H9 (cell line): ENCODE measurements around the gene CMSS1. TPM values are rescaled to one million over a fixed set of nuclear protein-coding genes. Genes with fewer than 3 reads are reported as not detected.

Experiments used
- DNase-seq: peaks from one replicate; pipeline ENCODE4 v3.0.0-alpha.2; 2017
- H2AFZ ChIP-seq: one replicate; pipeline ENCODE4 v1.6.1; 2013; ENCODE audit warnings: mild to moderate bottlenecking, low read length, control low read depth, moderate library complexity
- H2AK5ac ChIP-seq: 2 replicates; pipeline ENCODE4 v1.6.1; 2013; ENCODE audit warnings: low read length, control low read depth, mixed read lengths; ENCODE audit not compliant: insufficient read length
- H2BK120ac ChIP-seq: one replicate; pipeline ENCODE4 v1.6.1; 2013; ENCODE audit warnings: low read depth, mild to moderate bottlenecking, low read length, control low read depth, inconsistent platforms; ENCODE audit not compliant: poor library complexity, severe bottlenecking
- H2BK12ac ChIP-seq: 2 replicates; pipeline ENCODE4 v1.6.1; 2013; ENCODE audit warnings: low read length, control low read depth, mixed read lengths, low read depth; ENCODE audit not compliant: insufficient read length
- H2BK15ac ChIP-seq: 2 replicates; pipeline ENCODE4 v1.6.1; 2013; ENCODE audit warnings: low read depth, low read length, control low read depth
- H2BK20ac ChIP-seq: one replicate; pipeline ENCODE4 v1.6.1; 2013; ENCODE audit warnings: low read depth, mild to moderate bottlenecking, low read length, control low read depth, inconsistent platforms; ENCODE audit not compliant: poor library complexity, severe bottlenecking
- H2BK5ac ChIP-seq: 2 replicates; pipeline ENCODE4 v1.6.1; 2013; ENCODE audit warnings: low read length, control low read depth, mixed read lengths; ENCODE audit not compliant: insufficient read length
- H3K14ac ChIP-seq: 2 replicates; pipeline ENCODE4 v1.6.1; 2013; ENCODE audit warnings: low read length, control low read depth; ENCODE audit not compliant: insufficient read depth
- H3K18ac ChIP-seq: 2 replicates; pipeline ENCODE4 v1.6.1; 2013; ENCODE audit warnings: low read depth, mild to moderate bottlenecking, mixed read lengths, low read length, control low read depth; ENCODE audit not compliant: insufficient read length
- H3K23ac ChIP-seq: 2 replicates; pipeline ENCODE4 v1.6.1; 2013; ENCODE audit warnings: low read length, control low read depth, mixed read lengths, low read depth; ENCODE audit not compliant: insufficient read length
- H3K23me2 ChIP-seq: 2 replicates; pipeline ENCODE4 v1.6.1; 2013; ENCODE audit warnings: low read depth, mild to moderate bottlenecking, mixed read lengths, low read length, control low read depth; ENCODE audit not compliant: insufficient read length, poor library complexity, severe bottlenecking
- H3K27ac ChIP-seq: 2 replicates; pipeline ENCODE4 v1.5.1; 2013; ENCODE audit warnings: low read length, control low read depth, mixed read lengths, low read depth; ENCODE audit not compliant: insufficient read length
- H3K27me3 ChIP-seq: 2 replicates; pipeline ENCODE4 v1.6.1; 2013; ENCODE audit warnings: low read length, control low read depth, inconsistent platforms; ENCODE audit not compliant: insufficient read depth
- H3K4ac ChIP-seq: 2 replicates; pipeline ENCODE4 v1.6.1; 2013; ENCODE audit warnings: low read depth, mild to moderate bottlenecking, control low read depth, inconsistent platforms, low read length, moderate library complexity
- H3K4me1 ChIP-seq: 2 replicates; pipeline ENCODE4 v1.6.1; 2013; ENCODE audit warnings: low read length, control low read depth, inconsistent platforms; ENCODE audit not compliant: insufficient read depth
- H3K4me2 ChIP-seq: 2 replicates; pipeline ENCODE4 v1.6.1; 2013; ENCODE audit warnings: low read length, control low read depth, mixed read lengths; ENCODE audit not compliant: insufficient read length, insufficient read depth
- H3K56ac ChIP-seq: 2 replicates; pipeline ENCODE4 v1.6.1; 2013; ENCODE audit warnings: low read depth, mild to moderate bottlenecking, mixed read lengths, low read length, control low read depth; ENCODE audit not compliant: insufficient read length
- H3K79me1 ChIP-seq: 2 replicates; pipeline ENCODE4 v1.6.1; 2013; ENCODE audit warnings: low read depth, mild to moderate bottlenecking, moderate library complexity, low read length, control low read depth, inconsistent platforms; ENCODE audit not compliant: insufficient read depth, poor library complexity, severe bottlenecking
- H3K79me2 ChIP-seq: 2 replicates; pipeline ENCODE4 v1.6.1; 2013; ENCODE audit warnings: low read length, control low read depth, inconsistent platforms; ENCODE audit not compliant: insufficient read depth
- H3K9ac ChIP-seq: 2 replicates; pipeline ENCODE4 v1.6.1; 2013; ENCODE audit warnings: low read length, control low read depth, mixed read lengths; ENCODE audit not compliant: insufficient read length; ENCODE audit errors: extremely low read depth
- H3K9me3 ChIP-seq: one replicate; pipeline ENCODE4 v1.6.1; 2013; ENCODE audit warnings: low read depth, low read length, inconsistent platforms; ENCODE audit not compliant: control insufficient read depth
- H3T11ph ChIP-seq: one replicate; pipeline ENCODE4 v1.6.1; 2013; ENCODE audit warnings: mild to moderate bottlenecking, low read length, control low read depth, inconsistent platforms
- H4K20me1 ChIP-seq: one replicate; pipeline ENCODE4 v1.6.1; 2013; ENCODE audit not compliant: control insufficient read depth, insufficient read length, insufficient read depth
- H4K5ac ChIP-seq: 2 replicates; pipeline ENCODE4 v1.6.1; 2013; ENCODE audit warnings: low read depth, mild to moderate bottlenecking, mixed read lengths, low read length, control low read depth; ENCODE audit not compliant: insufficient read length
- H4K8ac ChIP-seq: replicated peaks from 2 replicates; pipeline ENCODE4 v1.6.1; 2013; ENCODE audit warnings: low read length, control low read depth, mixed read lengths, low read depth; ENCODE audit not compliant: insufficient read length
- H4K91ac ChIP-seq: 2 replicates; pipeline ENCODE4 v1.6.1; 2013; ENCODE audit warnings: low read depth, mild to moderate bottlenecking, moderate library complexity, mixed read lengths, low read length, control low read depth; ENCODE audit not compliant: insufficient read length
- H3K27ac Mint-ChIP-seq, 3 experiments: 2 replicates in 2 of 3; 3 replicates in 1 of 3; pipeline ENCODE4 v1.8.0; 2020 to 2021; ENCODE audit warnings: mixed read lengths in 3 of 3, mild to moderate bottlenecking in 1 of 3, moderate library complexity in 1 of 3
- H3K27me3 Mint-ChIP-seq: 2 replicates; pipeline ENCODE4 v1.8.0; 2021; ENCODE audit warnings: low read depth, mild to moderate bottlenecking, moderate library complexity, mixed read lengths
- H3K36me3 Mint-ChIP-seq, 3 experiments: 2 replicates in 2 of 3; 3 replicates in 1 of 3; pipeline ENCODE4 v1.8.0; 2020 to 2021; ENCODE audit warnings: low read depth in 3 of 3, mixed read lengths in 3 of 3; ENCODE audit not compliant: insufficient read depth in 1 of 3
- H3K4me1 Mint-ChIP-seq, 2 experiments: 2 replicates each; pipeline ENCODE4 v1.8.0; 2020; ENCODE audit warnings: mixed read lengths in 2 of 2
- H3K4me3 Mint-ChIP-seq, 2 experiments: 2 replicates in 1 of 2; 3 replicates in 1 of 2; pipeline ENCODE4 v1.8.0; 2020 to 2021; ENCODE audit warnings: mild to moderate bottlenecking in 2 of 2, mixed read lengths in 2 of 2, moderate library complexity in 1 of 2
- H3K9me3 Mint-ChIP-seq, 2 experiments: 2 replicates in 1 of 2; 3 replicates in 1 of 2; pipeline ENCODE4 v1.8.0; 2020; ENCODE audit warnings: mild to moderate bottlenecking in 2 of 2, mixed read lengths in 2 of 2, moderate library complexity in 1 of 2
- WGBS: extraction: QIAGEN DNeasy Blood & Tissue Kit; methylation state at CpG from one replicate; pipeline ENCODE4 v1.1.7; 2013; ENCODE audit warnings: missing lambda C conversion rate, low lambda C conversion rate, mixed read lengths; ENCODE audit not compliant: insufficient read length; ENCODE audit errors: extremely low coverage; 5-methylcytosine and 5-hydroxymethylcytosine counted together
- total RNA-seq: library from RNA; stranded (reverse); gene quantifications from 2 replicates; pipeline ENCODE4 v1.2.1, GENCODE V29; 2021
- TF ChIP-seq, protein P1 (sequence below): fragments of 200-600 bp; sonication (generic); conservative IDR thresholded peaks from 3 replicates; pipeline ENCODE4 v1.8.0; 2021; ENCODE audit warnings: antibody characterized with exemption, mild to moderate bottlenecking

CMSS1 gene
- total RNA-seq, 1 experiment from 2014 or later, result 61.8 TPM

DNA sequence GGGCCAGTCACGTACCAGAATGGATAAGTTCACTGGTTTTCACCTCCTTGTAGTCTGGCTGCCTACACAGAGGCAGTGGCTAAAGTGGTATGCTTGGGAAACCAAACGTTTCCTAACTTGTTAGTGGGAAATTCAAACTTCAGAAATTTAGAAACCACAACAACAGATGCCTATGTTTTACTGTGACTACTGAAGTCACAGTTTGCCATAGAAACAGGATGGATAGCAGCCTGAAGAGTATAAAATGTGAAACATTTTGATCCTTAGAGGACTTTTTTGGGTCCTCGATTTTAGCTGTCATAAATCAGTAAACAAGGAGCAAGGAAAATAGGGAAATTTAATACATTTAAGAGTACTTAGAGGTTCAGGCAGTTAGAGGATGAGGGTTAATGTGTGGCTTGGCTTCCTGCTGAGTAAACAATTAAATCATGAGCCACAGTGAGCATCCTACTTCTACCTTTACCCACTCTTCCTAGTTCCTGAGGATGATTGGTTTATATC is 48.6 kb downstream of the CMSS1 start:
- no peaks in the 10 kb centered on the region for H3K9me3 ChIP-seq
- H3K14ac ChIP-seq, result no peak overlapping the region
- no peak overlapping the region for H3K23ac ChIP-seq
- H3K9ac ChIP-seq, result no peak overlapping the region
- no peak overlapping the region for H2AFZ ChIP-seq
- no peaks in the 10 kb centered on the region for H3K23me2 ChIP-seq
- peaks cover 6 to 8% of the 10 kb centered on the region in 2 experiments for H3K4me1 Mint-ChIP-seq
- H2BK5ac ChIP-seq, result no peak overlapping the region
- no peak overlapping the region for H3K4me3 Mint-ChIP-seq
- H4K91ac ChIP-seq, result no peak overlapping the region
- H2BK20ac ChIP-seq, result no peak overlapping the region
- DNase-seq, result no peak
- WGBS, result no CpG with 5 or more reads among the region's 3 CpGs
- H2AK5ac ChIP-seq, result no peak overlapping the region
- H3K27me3 ChIP-seq, result no peaks in the 10 kb centered on the region; the same call in 1 of the 2 replicates
- no peak overlapping the region for H3T11ph ChIP-seq
- H3K27me3 Mint-ChIP-seq, result peaks cover 56% of the 10 kb centered on the region
- peaks cover 0 to 3% of the 10 kb centered on the region in 2 experiments; a peak in 2 of 5 replicates for H3K9me3 Mint-ChIP-seq
- H4K20me1 ChIP-seq, result no peaks in the 10 kb centered on the region
- no peak overlapping the region for H2BK15ac ChIP-seq
- H4K8ac ChIP-seq, result no peak overlapping the region
- TF ChIP-seq, protein P1, sequence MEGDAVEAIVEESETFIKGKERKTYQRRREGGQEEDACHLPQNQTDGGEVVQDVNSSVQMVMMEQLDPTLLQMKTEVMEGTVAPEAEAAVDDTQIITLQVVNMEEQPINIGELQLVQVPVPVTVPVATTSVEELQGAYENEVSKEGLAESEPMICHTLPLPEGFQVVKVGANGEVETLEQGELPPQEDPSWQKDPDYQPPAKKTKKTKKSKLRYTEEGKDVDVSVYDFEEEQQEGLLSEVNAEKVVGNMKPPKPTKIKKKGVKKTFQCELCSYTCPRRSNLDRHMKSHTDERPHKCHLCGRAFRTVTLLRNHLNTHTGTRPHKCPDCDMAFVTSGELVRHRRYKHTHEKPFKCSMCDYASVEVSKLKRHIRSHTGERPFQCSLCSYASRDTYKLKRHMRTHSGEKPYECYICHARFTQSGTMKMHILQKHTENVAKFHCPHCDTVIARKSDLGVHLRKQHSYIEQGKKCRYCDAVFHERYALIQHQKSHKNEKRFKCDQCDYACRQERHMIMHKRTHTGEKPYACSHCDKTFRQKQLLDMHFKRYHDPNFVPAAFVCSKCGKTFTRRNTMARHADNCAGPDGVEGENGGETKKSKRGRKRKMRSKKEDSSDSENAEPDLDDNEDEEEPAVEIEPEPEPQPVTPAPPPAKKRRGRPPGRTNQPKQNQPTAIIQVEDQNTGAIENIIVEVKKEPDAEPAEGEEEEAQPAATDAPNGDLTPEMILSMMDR, result no peak
- H3K27ac ChIP-seq, result no peak overlapping the region
- no peak overlapping the region for H3K18ac ChIP-seq
- H3K4ac ChIP-seq, result no peak overlapping the region
- no peak overlapping the region for H2BK120ac ChIP-seq
- peaks cover 6 to 9% (median 8%) of the 10 kb centered on the region in 3 experiments; a peak in 6 of 7 replicates for H3K36me3 Mint-ChIP-seq
- H4K5ac ChIP-seq, result no peak overlapping the region
- H3K79me1 ChIP-seq, result no peaks in the 10 kb centered on the region
- H2BK12ac ChIP-seq, result no peak overlapping the region
- H3K4me1 ChIP-seq, result peaks cover 3% of the 10 kb centered on the region; the same call in 1 of the 2 replicates
- H3K56ac ChIP-seq, result no peak overlapping the region
- H3K27ac Mint-ChIP-seq, result no peak overlapping the region
- no peaks in the 10 kb centered on the region for H3K79me2 ChIP-seq
- H3K4me2 ChIP-seq, result no peak overlapping the region
